HL-60/S4 (cell line): ENCODE results near the gene TLR2.
"Not testable (repeated sequence)": the region's sequence is repeated elsewhere in the genome, so short reads cannot be mapped to it uniquely, and the experiment has no call there.

Source experiments
- in situ Hi-C: fragments of 300-500 bp; cut with MboI; formaldehyde crosslinking; loops from 2 replicates; pipeline ENCODE4 v1.14.3; 2022; ENCODE audit warnings: low sequenced_read_pairs

The TLR2 gene

GRCh38 chr4:153655928-153656327 lies 28.2 kb upstream of the TLR2 start:
- in situ Hi-C loops = no loop called here

GRCh38 chr4:153661215-153661822 lies 22.8 kb upstream of the TLR2 start:
- in situ Hi-C loops = no loop called here

GRCh38 chr4:153661908-153662307 lies 22.2 kb upstream of the TLR2 start:
- in situ Hi-C loops = no loop called here

GRCh38 chr4:153663667-153664066 lies 20.4 kb upstream of the TLR2 start:
- in situ Hi-C loops = no loop called here

- in situ Hi-C loops = not testable (repeated sequence)
These were observed 17.6 kb upstream of the TLR2 start for GRCh38 chr4:153666505-153666904.

GRCh38 chr4:153668647-153669046 lies 15.4 kb upstream of the TLR2 start:
- in situ Hi-C loops = no loop called here

GRCh38 chr4:153669838-153670237 lies 14.2 kb upstream of the TLR2 start:
- in situ Hi-C loops = no loop called here

GRCh38 chr4:153676486-153676885 lies 7.6 kb upstream of the TLR2 start:
- in situ Hi-C loops = no loop called here

- in situ Hi-C loops = no loop called here
These were observed 7.1 kb upstream of the TLR2 start for GRCh38 chr4:153676984-153677383.

GRCh38 chr4:153679486-153679885 lies 4.6 kb upstream of the TLR2 start:
- in situ Hi-C loops = no loop called here

- in situ Hi-C loops = no loop called here
These were observed 308 bp upstream of the TLR2 start for GRCh38 chr4:153683763-153684181.

GRCh38 chr4:153684971-153685371 lies 891 bp downstream of the TLR2 start:
- in situ Hi-C loops = no loop called here

- in situ Hi-C loops = no loop called here
These were observed 20.4 kb downstream of the TLR2 start for GRCh38 chr4:153704522-153704921.

- in situ Hi-C loops = no loop called here
These were observed 21.8 kb downstream of the TLR2 start for GRCh38 chr4:153705743-153706468.

GRCh38 chr4:153706519-153706918 lies 22.4 kb downstream of the TLR2 start:
- in situ Hi-C loops = no loop called here

GRCh38 chr4:153710681-153711080 lies 26.6 kb downstream of the TLR2 start:
- in situ Hi-C loops = no loop called here

- in situ Hi-C loops = no loop called here
These were observed 30.0 kb downstream of the TLR2 start for GRCh38 chr4:153713866-153714646.

GRCh38 chr4:153722036-153722435 lies 38.0 kb downstream of the TLR2 start:
- in situ Hi-C loops = no loop called here

GRCh38 chr4:153724606-153725005 lies 40.5 kb downstream of the TLR2 start:
- in situ Hi-C loops = no loop called here

- in situ Hi-C loops = no loop called here
These were observed 41.2 kb downstream of the TLR2 start for GRCh38 chr4:153725136-153725830.

- in situ Hi-C loops = no loop called here
These were observed 41.7 kb downstream of the TLR2 start for GRCh38 chr4:153725831-153726154.
